Omental fat pad (tissue), 4 donors: ENCODE data around the gene KCTD11. TPM values are rescaled to one million over a fixed set of nuclear protein-coding genes. Genes with fewer than 3 reads are reported as not detected.

Source experiments
- ATAC-seq: fragments of 150-250 bp; one replicate; pipeline ENCODE4 v1.9.1; 2016; ENCODE audit warnings: mild to moderate bottlenecking, moderate library complexity; ENCODE audit not compliant: low FRiP score
- DNase-seq: peaks from one replicate; pipeline ENCODE4 v3.0.0-alpha.2; 2019; ENCODE audit warnings: low spot score
- small RNA-seq: library from RNA; depleted of rRNA; stranded (forward); fragments of <200 nt; gene quantifications from one replicate; pipeline ENCODE3, GENCODE V24; 2016
- total RNA-seq, 4 donors: library from RNA; depleted of rRNA; stranded (reverse); fragments of >200 nt; gene quantifications; one replicate each; pipeline ENCODE4 v1.1.0, GENCODE V29; 2016
- TF ChIP-seq, protein P1 (sequence below), 3 donors: fragments of 450-650 bp; IDR thresholded peaks; one replicate each; pipeline ENCODE4 v1.5.1; 2016 to 2017; ENCODE audit warnings: antibody characterized with exemption in 3 of 3, mild to moderate bottlenecking in 3 of 3, moderate library complexity in 2 of 3

Gene KCTD11
- total RNA-seq, 4 donors from 2014 or later, result 6.7 to 9.9 (median 8.4) TPM

DNA sequence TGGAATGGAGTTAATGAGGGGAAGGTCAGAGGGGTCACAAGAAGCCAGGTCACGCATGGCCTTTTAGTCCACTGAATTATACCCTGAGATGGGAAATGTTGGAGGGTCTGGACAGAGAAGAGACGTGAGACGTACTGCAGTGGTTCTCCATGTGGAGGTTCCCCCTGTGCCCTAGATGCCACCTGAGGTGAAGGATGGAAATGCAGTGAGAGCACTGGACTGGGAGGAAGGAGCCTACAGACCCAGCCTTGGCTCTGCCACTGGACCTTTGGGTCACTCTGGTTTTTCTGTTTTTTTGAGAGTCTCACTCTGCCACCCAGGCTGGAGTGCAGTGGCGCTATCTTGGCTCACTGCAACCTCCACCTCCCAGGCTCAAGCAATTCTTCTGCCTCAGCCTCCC lies 44.2 kb downstream of the KCTD11 start:
- DNase-seq (no peak), ATAC-seq (no peak)
- TF ChIP-seq, protein P1, sequence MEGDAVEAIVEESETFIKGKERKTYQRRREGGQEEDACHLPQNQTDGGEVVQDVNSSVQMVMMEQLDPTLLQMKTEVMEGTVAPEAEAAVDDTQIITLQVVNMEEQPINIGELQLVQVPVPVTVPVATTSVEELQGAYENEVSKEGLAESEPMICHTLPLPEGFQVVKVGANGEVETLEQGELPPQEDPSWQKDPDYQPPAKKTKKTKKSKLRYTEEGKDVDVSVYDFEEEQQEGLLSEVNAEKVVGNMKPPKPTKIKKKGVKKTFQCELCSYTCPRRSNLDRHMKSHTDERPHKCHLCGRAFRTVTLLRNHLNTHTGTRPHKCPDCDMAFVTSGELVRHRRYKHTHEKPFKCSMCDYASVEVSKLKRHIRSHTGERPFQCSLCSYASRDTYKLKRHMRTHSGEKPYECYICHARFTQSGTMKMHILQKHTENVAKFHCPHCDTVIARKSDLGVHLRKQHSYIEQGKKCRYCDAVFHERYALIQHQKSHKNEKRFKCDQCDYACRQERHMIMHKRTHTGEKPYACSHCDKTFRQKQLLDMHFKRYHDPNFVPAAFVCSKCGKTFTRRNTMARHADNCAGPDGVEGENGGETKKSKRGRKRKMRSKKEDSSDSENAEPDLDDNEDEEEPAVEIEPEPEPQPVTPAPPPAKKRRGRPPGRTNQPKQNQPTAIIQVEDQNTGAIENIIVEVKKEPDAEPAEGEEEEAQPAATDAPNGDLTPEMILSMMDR (IDR thresholded peaks at IDR 0.05), result no peak

DNA sequence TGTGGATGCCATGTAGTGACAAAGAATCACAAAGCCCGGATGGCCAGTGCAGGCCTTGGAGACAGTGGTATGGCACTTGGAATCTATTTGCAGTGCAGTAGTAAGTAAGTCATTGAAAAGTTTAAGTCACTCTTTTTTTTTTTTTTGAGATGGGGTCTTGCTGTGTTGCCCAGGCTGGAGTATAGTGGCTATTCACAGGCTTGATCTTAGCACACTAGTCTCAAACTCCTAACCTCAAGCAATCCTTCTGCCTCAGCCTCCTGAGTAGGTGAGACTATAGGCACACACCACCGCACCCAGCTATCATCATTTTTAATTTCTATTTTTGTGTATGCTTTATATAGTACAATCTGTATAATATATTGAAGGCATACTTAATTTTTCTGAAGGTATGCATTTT lies 46.6 kb downstream of the KCTD11 start:
- TF ChIP-seq, protein P1 (IDR thresholded peaks at IDR 0.05), result no peak
- DNase-seq, result no peak
- no peak for ATAC-seq

DNA sequence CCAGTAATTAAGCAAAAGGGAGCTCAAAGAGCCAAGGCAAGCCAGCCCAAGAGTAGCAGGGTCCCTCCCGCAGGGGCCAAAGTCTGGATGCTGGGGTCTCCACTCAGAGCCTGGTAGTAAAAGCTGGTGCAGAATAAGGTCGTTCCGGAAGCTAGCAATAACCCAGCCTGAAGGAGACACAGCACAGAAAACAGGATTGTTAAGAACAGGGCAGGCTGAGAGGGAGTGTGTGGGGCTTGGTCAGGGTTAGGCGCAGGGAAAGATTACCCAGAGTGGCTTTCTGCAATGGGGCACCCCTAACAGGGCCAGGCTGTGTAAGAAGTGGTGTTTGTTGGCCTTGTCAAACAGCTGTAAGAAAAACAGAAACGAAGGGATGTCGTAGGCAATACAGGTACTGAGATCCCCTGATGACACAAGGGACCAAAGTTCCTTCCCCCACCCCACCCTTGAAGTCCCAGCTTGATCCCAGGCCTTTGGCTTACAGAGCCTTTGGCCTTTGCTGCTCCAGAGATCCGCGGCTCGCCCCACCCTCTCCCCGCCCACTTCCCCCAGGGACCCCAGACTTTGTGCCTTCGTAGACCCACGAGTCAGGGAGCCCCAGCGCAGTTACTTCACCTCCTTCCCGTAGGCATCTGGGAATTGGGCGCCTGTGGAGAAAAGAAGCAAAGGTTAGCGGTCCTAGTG lies 51.2 kb downstream of the KCTD11 start:
- TF ChIP-seq, protein P1 (IDR thresholded peaks at IDR 0.05), result no peak
- peak; percentile 5 for ATAC-seq
- no peak for DNase-seq

DNA sequence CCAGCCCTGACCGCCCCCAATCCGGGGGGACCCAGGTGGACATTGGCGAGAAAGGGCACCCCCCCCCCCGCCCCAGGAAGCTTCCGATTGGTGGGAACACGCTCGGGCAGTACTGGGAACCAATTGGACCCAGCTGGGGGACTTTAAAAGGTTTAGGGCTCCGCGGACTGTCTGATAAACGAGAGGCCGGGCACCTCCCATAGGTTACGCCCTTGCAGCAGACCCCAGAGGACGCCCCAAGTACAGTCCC lies 51.7 kb downstream of the KCTD11 start:
- ATAC-seq (peak; percentile 63), DNase-seq (no peak)
- TF ChIP-seq, protein P1 (IDR thresholded peaks at IDR 0.05), result no peak

DNA sequence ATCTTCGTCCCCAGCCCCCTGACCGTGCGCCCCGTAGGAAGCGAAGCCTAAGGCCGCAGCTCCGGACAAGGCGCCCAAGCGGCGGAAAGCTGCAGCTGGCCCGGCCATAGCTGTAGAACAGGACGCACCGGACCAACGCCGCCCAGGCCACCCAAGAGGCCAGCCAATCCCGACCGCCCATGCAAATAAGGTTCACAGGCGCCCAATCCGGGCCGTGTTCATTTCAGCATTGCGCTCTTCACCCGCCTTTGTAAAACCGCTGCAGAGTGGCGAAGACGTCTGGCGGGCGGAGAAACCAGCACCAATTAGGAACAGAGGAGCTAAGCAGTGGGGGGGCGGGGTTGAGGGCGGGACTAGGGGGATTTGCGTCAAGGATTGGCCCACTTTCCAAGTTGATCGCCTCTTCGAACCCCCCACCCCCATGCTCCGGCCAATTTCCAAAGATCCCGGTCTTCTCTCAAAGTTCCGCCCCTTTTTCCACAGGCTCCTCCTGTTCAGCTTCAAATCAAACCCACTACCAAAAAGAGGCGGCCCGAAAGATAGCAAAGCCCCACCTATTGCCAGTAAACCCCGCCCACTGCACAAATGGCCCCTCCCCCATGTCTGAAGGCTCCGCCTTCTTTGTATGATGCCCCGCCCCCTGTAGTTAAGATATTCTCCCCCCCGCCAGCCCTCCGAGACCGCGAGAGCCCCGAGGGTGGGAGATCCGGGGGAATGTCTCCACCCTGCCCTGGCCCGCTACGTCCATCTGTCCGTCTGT lies 52.2 kb downstream of the KCTD11 start, which contains the start of gene TMEM256:
TMEM256 (minus strand) TSS at position 121 of the 760 bp plus-strand sequence; CDS start at position 108, 13 bp downstream.
- ATAC-seq, result peak; percentile 92
- peak; percentile 93 for DNase-seq
- TF ChIP-seq, protein P1 (IDR thresholded peaks at IDR 0.05), result no peak

Small RNA genes lying within 50 kb of the gene (small RNA-seq; reads per million reads assigned to genes)
- not detected for gene AC026954.2

Other genes with a start within 250 kb of the KCTD11 start
- gene ASGR2, start 237.3 kb upstream of the KCTD11 start, total RNA-seq, result 1 to 10 TPM in 2 of 4 donors, under 1 TPM in 1, not detected in 1; 0.84 to 3.1 (median 1.6) TPM
- gene ASGR1, start 172.8 kb upstream of the KCTD11 start, total RNA-seq, result 1 to 10 TPM in 3 of 4 donors, under 1 TPM in 1; 0.56 to 2.5 (median 1.4) TPM
- 10 to 100 TPM in 3 of 4 donors, 1 to 10 TPM in 1; 8.7 to 12.5 (median 11.6) TPM for gene DLG4, start 132.3 kb upstream of the KCTD11 start, total RNA-seq
- 100 to 1,000 TPM; 677 to 996 (median 722) TPM for gene ACADVL, start 132.2 kb upstream of the KCTD11 start, total RNA-seq
- 10 to 100 TPM; 22.7 to 41.6 (median 23.6) TPM for gene DVL2, start 117.6 kb upstream of the KCTD11 start, total RNA-seq
- gene PHF23, start 112.7 kb upstream of the KCTD11 start, total RNA-seq, result 10 to 100 TPM; 22.1 to 43.8 (median 28.9) TPM
- 100 to 1,000 TPM; 316 to 526 (median 376) TPM for gene GABARAP, start 109.7 kb upstream of the KCTD11 start, total RNA-seq
- 10 to 100 TPM; 47.9 to 66.2 (median 61.8) TPM for gene CTDNEP1, start 100.4 kb upstream of the KCTD11 start, total RNA-seq
- gene ELP5, start 99.9 kb upstream of the KCTD11 start, total RNA-seq, result 10 to 100 TPM; 25.9 to 34.5 (median 30.1) TPM
- gene CLDN7, start 89.7 kb upstream of the KCTD11 start, total RNA-seq, result 1 to 10 TPM; 3.0 to 9.0 (median 7.4) TPM
- 10 to 100 TPM in 3 of 4 donors, 1 to 10 TPM in 1; 8.9 to 29.2 (median 12.1) TPM for gene SLC2A4, start 70.4 kb upstream of the KCTD11 start, total RNA-seq
- 1 to 10 TPM in 3 of 4 donors, under 1 TPM in 1; 0.65 to 3.3 (median 1.5) TPM for gene YBX2, start 57.5 kb upstream of the KCTD11 start, total RNA-seq
- 100 to 1,000 TPM; 127 to 408 (median 282) TPM for gene EIF5A, start 44.5 kb upstream of the KCTD11 start, total RNA-seq
- gene GPS2, start 36.8 kb upstream of the KCTD11 start, total RNA-seq, result 10 to 100 TPM; 49.6 to 91.3 (median 75.9) TPM
- gene NEURL4, start 22.8 kb upstream of the KCTD11 start, total RNA-seq, result 10 to 100 TPM; 10.4 to 16.1 (median 11.5) TPM
- gene ACAP1, start 15.6 kb upstream of the KCTD11 start, total RNA-seq, result 10 to 100 TPM in 1 of 4 donors, 1 to 10 TPM in 3; 3.3 to 13.1 (median 8.1) TPM
- not detected for gene TMEM95, start 3.0 kb downstream of the KCTD11 start, total RNA-seq
- gene TNK1, start 28.9 kb downstream of the KCTD11 start, total RNA-seq, result 10 to 100 TPM in 1 of 4 donors, 1 to 10 TPM in 2, under 1 TPM in 1; 0.95 to 13.5 (median 5.2) TPM
- gene PLSCR3, start 42.4 kb downstream of the KCTD11 start, total RNA-seq, result 10 to 100 TPM; 11.1 to 16.9 (median 16.6) TPM
- 10 to 100 TPM; 45.8 to 98.2 (median 83.2) TPM for gene TMEM256, start 51.9 kb downstream of the KCTD11 start, total RNA-seq
- 1 to 10 TPM; 6.1 to 8.8 (median 8.1) TPM for gene NLGN2, start 55.7 kb downstream of the KCTD11 start, total RNA-seq
- gene SPEM1, start 68.2 kb downstream of the KCTD11 start, total RNA-seq, result not detected
- not detected for gene SPEM2, start 73.5 kb downstream of the KCTD11 start, total RNA-seq
- gene SPEM3, start 76.7 kb downstream of the KCTD11 start, total RNA-seq, result not detected
- 1 to 10 TPM; 4.7 to 8.4 (median 5.1) TPM for gene TMEM102, start 83.3 kb downstream of the KCTD11 start, total RNA-seq
- 1 to 10 TPM in 3 of 4 donors, under 1 TPM in 1; 0.72 to 1.9 (median 1.7) TPM for gene FGF11, start 87.3 kb downstream of the KCTD11 start, total RNA-seq
- gene CHRNB1, start 92.9 kb downstream of the KCTD11 start, total RNA-seq, result 10 to 100 TPM in 1 of 4 donors, 1 to 10 TPM in 3; 3.0 to 10.9 (median 7.4) TPM
- gene ZBTB4, start 127.5 kb downstream of the KCTD11 start, total RNA-seq, result 10 to 100 TPM; 27.5 to 57.9 (median 38.5) TPM
- not detected for gene SLC35G6, start 129.3 kb downstream of the KCTD11 start, total RNA-seq
- 10 to 100 TPM; 57.1 to 99.2 (median 77.1) TPM for gene POLR2A, start 132.2 kb downstream of the KCTD11 start, total RNA-seq
- 10 to 100 TPM; 29.2 to 64.5 (median 41.5) TPM for gene TNFSF12, start 196.9 kb downstream of the KCTD11 start, total RNA-seq
- 10 to 100 TPM; 24.5 to 70.9 (median 48.3) TPM for gene TNFSF13, start 206.6 kb downstream of the KCTD11 start, total RNA-seq
- 10 to 100 TPM; 48.9 to 66.7 (median 59.0) TPM for gene SENP3, start 209.8 kb downstream of the KCTD11 start, total RNA-seq
- 100 to 1,000 TPM in 3 of 4 donors, 10 to 100 TPM in 1; 99.1 to 321 (median 191) TPM for gene CD68, start 227.5 kb downstream of the KCTD11 start, total RNA-seq
- gene MPDU1, start 231.7 kb downstream of the KCTD11 start, total RNA-seq, result 100 to 1,000 TPM in 3 of 4 donors, 10 to 100 TPM in 1; 86.5 to 144 (median 122) TPM
- gene SOX15, start 237.9 kb downstream of the KCTD11 start, total RNA-seq, result under 1 TPM in 3 of 4 donors, not detected in 1; 0.56 to 0.95 (median 0.72) TPM